ENCODE data around the gene CAMP.

DNA sequence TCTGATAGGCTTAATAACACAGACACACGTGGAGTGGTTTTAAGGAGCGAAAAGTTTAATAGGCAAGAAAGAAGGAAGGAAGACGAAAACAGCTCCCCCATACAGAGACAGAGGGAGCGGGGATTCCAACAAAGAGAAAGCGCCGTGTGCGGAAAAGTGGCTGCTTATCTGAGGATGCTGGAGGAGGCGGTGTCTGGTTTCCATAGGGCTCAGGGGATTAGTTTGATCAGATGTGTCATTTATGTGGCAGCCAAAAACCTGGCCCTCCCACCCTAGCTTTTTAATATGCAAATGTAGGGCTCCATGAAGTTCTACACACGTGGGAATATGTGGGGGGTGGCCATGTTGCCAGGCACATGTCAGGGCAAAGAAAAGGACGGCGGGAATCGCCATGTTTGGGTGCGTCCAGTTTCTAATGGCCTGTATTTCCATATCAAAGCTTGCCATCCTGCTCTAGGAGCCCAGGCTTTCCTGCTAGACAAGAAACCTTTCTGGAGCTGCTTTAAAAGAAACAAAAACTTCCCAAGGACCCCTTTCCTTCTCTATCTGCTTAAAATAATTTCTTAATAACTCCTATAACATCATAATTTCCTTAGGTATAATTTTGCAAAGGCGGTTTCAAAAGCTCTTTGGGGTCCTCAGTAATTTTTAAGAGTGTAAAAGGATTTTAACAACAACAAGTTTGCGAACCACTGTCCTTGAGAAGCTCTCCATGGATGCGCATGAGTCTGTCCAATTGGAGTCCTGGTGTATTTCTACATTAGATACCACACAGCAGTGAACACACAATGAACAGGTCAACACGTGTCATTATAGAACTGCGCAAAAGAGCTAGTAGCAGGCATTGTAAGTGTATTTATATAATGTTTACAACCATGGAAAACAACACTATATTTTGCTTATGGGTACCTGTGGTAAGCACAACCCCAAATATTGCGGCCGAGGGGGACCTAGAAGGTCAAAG, 17.0 kb downstream of the CAMP start:
- TF ChIP-seq, protein P1, sequence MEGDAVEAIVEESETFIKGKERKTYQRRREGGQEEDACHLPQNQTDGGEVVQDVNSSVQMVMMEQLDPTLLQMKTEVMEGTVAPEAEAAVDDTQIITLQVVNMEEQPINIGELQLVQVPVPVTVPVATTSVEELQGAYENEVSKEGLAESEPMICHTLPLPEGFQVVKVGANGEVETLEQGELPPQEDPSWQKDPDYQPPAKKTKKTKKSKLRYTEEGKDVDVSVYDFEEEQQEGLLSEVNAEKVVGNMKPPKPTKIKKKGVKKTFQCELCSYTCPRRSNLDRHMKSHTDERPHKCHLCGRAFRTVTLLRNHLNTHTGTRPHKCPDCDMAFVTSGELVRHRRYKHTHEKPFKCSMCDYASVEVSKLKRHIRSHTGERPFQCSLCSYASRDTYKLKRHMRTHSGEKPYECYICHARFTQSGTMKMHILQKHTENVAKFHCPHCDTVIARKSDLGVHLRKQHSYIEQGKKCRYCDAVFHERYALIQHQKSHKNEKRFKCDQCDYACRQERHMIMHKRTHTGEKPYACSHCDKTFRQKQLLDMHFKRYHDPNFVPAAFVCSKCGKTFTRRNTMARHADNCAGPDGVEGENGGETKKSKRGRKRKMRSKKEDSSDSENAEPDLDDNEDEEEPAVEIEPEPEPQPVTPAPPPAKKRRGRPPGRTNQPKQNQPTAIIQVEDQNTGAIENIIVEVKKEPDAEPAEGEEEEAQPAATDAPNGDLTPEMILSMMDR (IDR thresholded peaks at IDR 0.05) = no peak
- TF ChIP-seq POLR2A (IDR thresholded peaks at IDR 0.05) (no peak), POLR2AphosphoS5 (IDR thresholded peaks at IDR 0.05) (no peak)
